Large intestine (tissue), 3 donors: ENCODE measurements around the gene ARFRP1. TPM values are rescaled to one million over a fixed set of nuclear protein-coding genes. Genes with fewer than 3 reads are reported as not detected.

Experiments used
- DNase-seq, 2 donors: peaks; one replicate each; pipeline versions ENCODE4 v3.0.0 to v3.0.0-alpha.2; 2013
- H3K27ac ChIP-seq: one replicate; pipeline ENCODE4 v1.5.1; 2013; ENCODE audit warnings: low read length
- H3K27me3 ChIP-seq: 2 replicates; pipeline ENCODE4 v1.6.1; 2013; ENCODE audit warnings: low read length; ENCODE audit not compliant: control insufficient read depth, insufficient read depth
- H3K36me3 ChIP-seq: 2 replicates; pipeline ENCODE4 v1.6.1; 2013; ENCODE audit warnings: low read length; ENCODE audit not compliant: control insufficient read depth, insufficient read depth
- H3K4me1 ChIP-seq: one replicate; pipeline ENCODE4 v1.6.1; 2013; ENCODE audit warnings: low read length; ENCODE audit not compliant: control insufficient read depth, insufficient read depth
- H3K4me3 ChIP-seq: one replicate; pipeline ENCODE4 v1.5.1; 2013; ENCODE audit warnings: low read length
- H3K9me3 ChIP-seq: one replicate; pipeline ENCODE4 v1.6.1; 2013; ENCODE audit warnings: mild to moderate bottlenecking, low read depth, low read length, moderate library complexity; ENCODE audit not compliant: control insufficient read depth
- WGBS: methylation state at CpG from one replicate; pipeline ENCODE4 v1.1.5; 2013; ENCODE audit warnings: low lambda C conversion rate; ENCODE audit not compliant: insufficient coverage; 5-methylcytosine and 5-hydroxymethylcytosine counted together
- polyA plus RNA-seq: library from polyadenylated mRNA; unstranded; fragments of 120-200 nt; gene quantifications from one replicate; pipeline ENCODE4 v1.2.1, GENCODE V29; 2013

The ARFRP1 gene
- polyA plus RNA-seq, 1 donor: 22.2 TPM

DNA sequence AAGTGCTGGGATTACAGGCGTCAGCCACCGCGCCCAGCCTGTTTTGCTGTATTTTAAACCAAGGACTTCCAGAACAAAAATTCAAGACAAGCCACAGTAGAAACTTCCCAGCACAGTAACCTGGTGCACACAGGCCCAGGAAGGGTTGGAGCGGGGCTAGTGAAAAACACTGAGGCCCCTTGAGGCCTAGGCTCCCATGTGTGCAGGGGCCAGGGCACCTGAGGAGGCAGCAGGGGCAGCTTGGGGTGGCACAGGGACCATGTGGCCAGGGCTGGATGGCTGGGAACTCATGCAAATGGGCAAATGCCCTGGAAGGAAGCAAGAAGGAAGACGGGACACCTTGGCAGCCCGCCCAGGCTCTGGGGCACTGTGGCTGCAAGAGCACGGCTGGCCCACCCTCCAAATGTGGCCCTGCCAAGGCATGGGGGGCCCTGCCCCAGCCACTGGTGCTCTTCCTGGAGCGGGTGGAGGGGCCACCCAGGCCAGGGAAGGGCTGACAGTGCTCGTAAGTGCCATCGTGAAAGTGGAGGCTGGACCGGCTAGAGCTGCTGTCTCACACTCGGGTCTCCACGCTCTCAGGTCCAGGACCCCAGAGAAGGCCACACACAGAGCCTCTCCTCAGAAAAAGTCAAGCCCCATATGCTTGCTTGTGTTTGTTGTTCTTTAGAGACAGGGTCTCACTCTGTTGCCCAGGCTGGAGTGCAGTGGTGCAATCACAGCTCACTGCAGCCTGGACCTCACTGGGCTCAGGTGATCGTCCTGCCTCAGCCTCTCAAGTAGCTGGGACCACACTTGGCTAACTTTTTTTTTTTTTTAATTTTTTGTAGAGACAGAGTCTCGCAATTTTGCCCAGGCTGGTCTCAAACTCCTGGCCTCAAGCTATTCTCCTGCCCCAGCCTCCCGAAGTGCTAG, 42.1 kb upstream of the ARFRP1 start:
- no peak for DNase-seq

DNA sequence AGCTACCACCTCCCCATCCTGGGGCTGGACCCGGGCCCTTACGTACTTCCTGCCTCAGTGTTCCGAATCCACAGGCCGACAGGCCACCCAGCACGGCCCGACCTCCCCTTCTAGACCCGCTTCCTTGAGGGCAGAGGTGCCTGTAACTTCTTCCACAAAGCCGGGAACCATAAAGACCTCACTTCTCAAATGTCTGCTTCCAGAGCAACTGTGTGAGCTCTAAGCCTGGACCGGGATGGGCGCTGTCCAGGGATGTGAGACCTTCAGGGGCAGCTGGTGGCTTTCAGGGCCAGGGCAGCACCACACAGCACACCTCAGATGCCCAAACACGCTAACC, 41.1 kb upstream of the ARFRP1 start:
- no peaks in the 10 kb centered on the region for H3K27me3 ChIP-seq
- no peaks in the 10 kb centered on the region for H3K36me3 ChIP-seq
- peaks cover 4% of the 10 kb centered on the region for H3K4me1 ChIP-seq
- WGBS: no CpG with 5 or more reads among the region's 11 CpGs
- H3K27ac ChIP-seq: no peak overlapping the region
- H3K4me3 ChIP-seq: no peak overlapping the region
- peaks cover 8% of the 10 kb centered on the region for H3K9me3 ChIP-seq
- DNase-seq: no peak

More for the DNA sequence above, 42.1 kb upstream of the ARFRP1 start:
- Histone ChIP-seq H3K4me3 (no peak overlapping the region), H3K27me3 (no peaks in the 10 kb centered on the region), H3K9me3 (peaks cover 8% of the 10 kb centered on the region), H3K4me1 (no peaks in the 10 kb centered on the region), H3K36me3 (no peaks in the 10 kb centered on the region), H3K27ac (no peak overlapping the region)
- WGBS: no CpG with 5 or more reads among the region's 16 CpGs

DNA sequence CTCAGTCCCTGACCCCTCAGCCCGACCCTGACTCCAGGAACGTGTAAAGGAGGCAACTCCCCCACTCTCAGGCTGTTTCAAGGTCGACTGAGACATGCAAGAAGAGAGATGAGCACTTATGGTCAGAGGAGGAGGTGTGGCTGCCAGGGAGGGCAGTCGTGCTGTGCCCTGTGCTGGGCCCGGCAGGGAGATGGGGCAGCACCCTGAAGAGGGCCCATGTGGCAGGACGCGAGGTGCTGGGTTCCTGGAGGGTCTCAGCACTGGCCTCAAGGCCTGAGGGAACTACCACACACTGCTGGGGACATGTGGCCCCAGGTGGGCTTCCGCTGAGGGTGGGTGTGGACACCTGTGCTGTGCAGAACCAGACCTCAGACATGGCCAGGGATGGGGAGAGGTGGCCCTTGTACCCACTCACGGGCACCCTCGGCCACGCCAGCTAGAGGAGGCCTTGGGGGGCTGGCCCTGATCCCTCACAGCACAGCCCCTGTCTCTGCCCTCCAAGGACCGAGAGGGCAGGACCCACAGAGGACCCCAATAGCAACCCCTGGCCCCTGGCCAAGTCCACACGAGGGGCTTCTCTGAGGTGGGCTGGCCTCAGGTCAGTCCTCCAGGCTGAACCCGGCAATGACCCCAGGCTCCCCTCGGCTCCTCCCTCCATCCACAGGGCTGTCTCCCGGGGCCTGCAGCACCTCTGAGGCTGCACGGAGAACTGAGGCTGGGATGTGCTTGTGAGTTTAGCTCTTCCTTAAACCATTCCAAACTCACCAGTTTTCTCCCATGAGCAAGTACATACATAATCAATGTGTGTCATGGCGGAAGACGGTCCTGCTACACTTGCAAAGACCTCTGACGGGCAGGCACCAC, 40.5 kb upstream of the ARFRP1 start:
- no peak overlapping the region for H3K4me3 ChIP-seq
- peaks cover 4% of the 10 kb centered on the region for H3K4me1 ChIP-seq
- no peak for DNase-seq
- no peaks in the 10 kb centered on the region for H3K27me3 ChIP-seq
- no peak overlapping the region for H3K27ac ChIP-seq
- WGBS: no CpG with 5 or more reads among the region's 20 CpGs
- H3K9me3 ChIP-seq: peaks cover 8% of the 10 kb centered on the region
- peaks cover 4% of the 10 kb centered on the region for H3K36me3 ChIP-seq

DNA sequence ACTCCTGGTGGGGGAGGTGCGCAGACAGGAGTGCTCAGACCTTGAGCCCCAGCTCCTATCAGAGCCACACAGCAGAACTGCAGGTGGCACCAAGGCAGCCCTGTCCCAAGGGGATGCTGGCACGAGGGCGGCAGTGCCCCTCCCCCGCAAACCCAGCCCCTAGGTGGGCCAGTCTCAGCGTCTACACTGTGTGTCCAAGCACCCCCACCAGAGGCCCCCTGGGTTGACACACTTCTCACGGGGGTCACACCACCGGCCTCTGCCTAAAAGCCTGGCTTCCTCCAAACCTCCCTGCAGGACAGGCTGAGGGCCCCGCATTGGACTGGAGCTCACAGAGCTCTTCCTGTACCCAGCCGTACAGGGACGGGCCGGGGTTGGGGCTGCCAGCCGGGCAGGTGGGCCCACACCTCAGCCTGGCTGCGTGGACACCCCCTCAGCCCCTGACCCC, 39.9 kb upstream of the ARFRP1 start:
- WGBS: 37% methylated on average over 2 of the region's 13 CpGs
- peaks cover 4% of the 10 kb centered on the region for H3K4me1 ChIP-seq
- H3K4me3 ChIP-seq: no peak overlapping the region
- H3K9me3 ChIP-seq: peaks cover 6% of the 10 kb centered on the region
- no peak overlapping the region for H3K27ac ChIP-seq
- peaks cover 9% of the 10 kb centered on the region for H3K36me3 ChIP-seq
- no peak for DNase-seq
- H3K27me3 ChIP-seq: no peaks in the 10 kb centered on the region

DNA sequence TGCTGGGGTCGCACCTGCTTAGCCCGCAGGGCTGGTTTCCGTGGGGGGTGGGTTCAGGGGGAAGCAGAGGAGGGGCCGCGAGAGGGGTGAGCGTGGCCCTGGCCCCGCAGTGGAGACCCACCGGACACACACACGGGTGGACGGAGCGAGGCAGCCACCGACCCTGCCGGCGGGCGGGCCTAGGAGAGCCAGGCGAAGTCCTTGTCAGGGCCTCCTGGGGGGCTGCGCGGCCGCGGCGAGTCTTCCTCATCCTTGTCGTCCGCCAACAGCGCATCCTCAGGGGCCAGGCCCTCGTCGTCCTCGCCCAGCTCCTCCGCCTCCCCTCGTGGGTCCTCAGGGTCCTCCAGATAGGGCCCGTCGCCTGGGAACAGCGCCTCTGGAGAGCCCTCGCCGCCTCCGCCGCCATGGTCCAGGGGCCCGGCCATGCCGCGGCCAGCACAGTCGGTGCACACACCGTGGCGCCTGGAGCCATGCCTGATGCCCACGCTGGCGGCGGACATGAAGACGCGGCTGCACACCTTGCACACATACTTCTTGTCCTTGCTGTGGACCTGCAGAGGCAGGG, 39.1 kb upstream of the ARFRP1 start:
- Histone ChIP-seq H3K4me1 (peaks cover 5% of the 10 kb centered on the region), H3K27ac (no peak overlapping the region), H3K36me3 (peaks cover 17% of the 10 kb centered on the region), H3K9me3 (peaks cover 4% of the 10 kb centered on the region), H3K27me3 (no peaks in the 10 kb centered on the region), H3K4me3 (no peak overlapping the region)
- no CpG with 5 or more reads among the region's 47 CpGs for WGBS
- DNase-seq: no peak

DNA sequence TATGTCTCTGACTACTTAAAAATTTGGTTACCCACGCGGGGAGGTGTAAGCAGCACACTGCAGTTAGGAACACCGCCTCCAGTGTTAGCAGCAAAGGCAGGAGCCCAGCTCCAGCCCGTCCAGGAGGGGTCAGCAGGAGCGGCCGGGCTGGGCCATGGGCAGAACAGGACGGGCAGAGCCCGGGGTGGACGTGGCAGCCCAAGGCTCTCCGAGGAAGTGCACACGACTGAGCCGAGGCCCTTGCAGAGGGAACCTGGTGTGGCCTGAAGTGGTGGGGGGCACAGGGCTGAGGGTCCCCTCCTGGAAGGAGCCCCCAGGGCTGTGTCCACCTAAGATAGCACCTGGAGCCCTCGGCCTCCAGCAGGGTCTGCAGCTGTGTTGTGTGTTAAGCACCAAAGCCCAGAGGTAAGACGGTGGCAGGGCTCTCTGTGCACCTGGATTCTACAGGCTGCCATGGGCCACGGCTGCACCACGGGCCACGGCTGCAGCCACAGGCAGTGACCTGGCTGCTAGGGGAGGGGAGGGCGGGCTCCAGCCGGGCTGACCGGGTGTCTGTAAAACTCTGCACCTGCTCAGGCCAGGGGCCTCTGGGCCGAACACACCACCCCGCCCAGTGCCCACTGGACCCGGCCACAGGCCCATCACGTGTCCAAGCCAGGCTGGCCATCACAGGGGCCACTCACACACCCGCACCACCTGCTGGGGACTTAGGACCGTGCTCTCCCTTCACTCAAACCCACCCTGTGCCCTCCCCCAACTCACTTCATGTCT, 38.4 kb upstream of the ARFRP1 start:
- WGBS: no CpG with 5 or more reads among the region's 26 CpGs
- Histone ChIP-seq H3K36me3 (peaks cover 23% of the 10 kb centered on the region), H3K27ac (no peak overlapping the region), H3K4me3 (no peak overlapping the region), H3K4me1 (peaks cover 12% of the 10 kb centered on the region), H3K27me3 (no peaks in the 10 kb centered on the region), H3K9me3 (peaks cover 1% of the 10 kb centered on the region)
- no peak for DNase-seq

DNA sequence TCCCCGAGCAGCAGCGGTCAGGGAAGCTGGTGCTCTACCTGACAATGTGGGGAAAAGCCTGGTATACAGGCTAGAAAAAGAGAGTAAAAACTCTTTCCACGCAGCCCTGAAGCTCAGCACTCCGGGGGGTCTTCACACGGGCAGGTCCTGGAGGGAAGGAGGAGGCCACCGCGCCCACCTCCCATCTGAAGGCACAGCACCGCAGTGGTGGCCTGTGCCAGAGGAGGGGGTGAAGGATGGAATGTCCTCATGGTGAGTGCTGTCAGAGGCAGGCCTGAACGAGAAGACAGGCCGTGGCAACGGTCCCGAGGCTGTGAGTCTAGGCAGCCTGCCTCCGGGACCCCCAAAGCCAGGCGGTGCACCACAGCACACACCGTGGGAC, 37.6 kb upstream of the ARFRP1 start:
- Histone ChIP-seq H3K27ac (no peak overlapping the region), H3K4me1 (peaks cover 15% of the 10 kb centered on the region), H3K36me3 (peaks cover 23% of the 10 kb centered on the region), H3K9me3 (no peaks in the 10 kb centered on the region), H3K27me3 (no peaks in the 10 kb centered on the region), H3K4me3 (no peak overlapping the region)
- no CpG with 5 or more reads among the region's 15 CpGs for WGBS
- DNase-seq: no peak

DNA sequence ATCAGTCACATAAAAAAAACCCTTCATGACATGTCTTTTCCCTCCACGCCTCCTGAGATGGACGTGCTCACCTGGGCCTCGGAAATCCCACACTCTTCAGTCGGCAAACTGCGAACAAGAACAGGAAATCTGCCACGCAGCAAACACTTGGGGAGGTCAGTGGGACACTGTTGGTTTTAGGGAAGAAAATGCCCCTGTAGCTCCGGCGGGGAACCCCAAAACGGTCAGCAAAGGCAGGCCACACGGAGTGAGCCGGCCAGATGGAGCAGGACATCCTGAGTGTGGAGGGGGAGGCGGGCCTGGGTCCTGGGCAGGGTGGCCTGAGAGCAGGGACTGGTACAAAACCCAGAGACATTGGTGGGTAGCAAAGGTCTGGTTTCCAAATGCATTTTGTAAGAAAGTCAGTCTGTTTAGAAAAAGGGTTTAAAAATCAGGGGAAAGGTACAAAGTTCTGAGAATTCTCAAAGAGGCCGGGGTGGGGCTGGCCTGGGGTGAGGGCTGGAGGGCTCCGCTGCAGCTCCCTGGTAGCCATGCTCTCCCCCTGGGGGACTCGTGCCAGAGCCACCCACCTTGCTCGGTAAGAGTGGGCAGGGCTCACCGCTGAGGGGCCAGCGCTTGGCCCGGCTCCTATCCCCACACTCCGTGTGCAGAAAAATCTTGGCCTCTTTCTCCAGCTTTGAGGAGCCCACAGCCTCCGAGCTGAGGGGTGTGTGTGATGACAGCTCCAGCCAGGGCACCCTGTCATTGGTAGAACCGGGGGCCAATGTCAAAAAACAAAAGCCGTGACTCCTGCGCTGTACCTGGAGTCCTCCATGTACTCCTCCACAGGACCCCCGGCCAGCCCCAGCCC, 37.0 kb upstream of the ARFRP1 start:
- WGBS: no CpG with 5 or more reads among the region's 25 CpGs
- no peak overlapping the region for H3K27ac ChIP-seq

DNA sequence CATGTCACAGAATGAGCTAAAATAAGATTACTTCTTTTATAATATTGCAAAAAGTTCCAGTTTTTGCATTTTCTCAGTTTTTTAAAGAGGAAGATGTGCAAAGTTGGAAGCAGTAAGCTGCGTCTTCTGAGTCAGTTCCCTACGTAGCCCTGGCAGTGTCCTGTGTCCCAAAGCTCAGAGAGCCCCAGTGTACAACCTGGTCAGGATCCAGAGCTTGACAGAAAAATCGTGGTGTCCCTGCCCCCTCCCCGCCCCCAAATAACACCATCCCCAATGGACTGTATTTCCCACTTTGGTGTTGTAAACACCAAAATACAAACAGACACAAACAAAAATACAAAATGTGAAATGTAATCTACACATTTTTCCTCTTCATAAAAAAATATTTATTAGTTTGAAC, 36.4 kb upstream of the ARFRP1 start:
- H3K4me1 ChIP-seq: peaks cover 15% of the 10 kb centered on the region
- no peaks in the 10 kb centered on the region for H3K9me3 ChIP-seq
- no peak overlapping the region for H3K4me3 ChIP-seq
- WGBS: no CpG with 5 or more reads among the region's 4 CpGs
- no peak for DNase-seq
- H3K27me3 ChIP-seq: no peaks in the 10 kb centered on the region
- peaks cover 23% of the 10 kb centered on the region for H3K36me3 ChIP-seq
- H3K27ac ChIP-seq: no peak overlapping the region

More for the DNA sequence above, 37.0 kb upstream of the ARFRP1 start:
- DNase-seq: no peak
- Histone ChIP-seq H3K36me3 (peaks cover 23% of the 10 kb centered on the region), H3K4me1 (peaks cover 15% of the 10 kb centered on the region), H3K27me3 (no peaks in the 10 kb centered on the region), H3K9me3 (no peaks in the 10 kb centered on the region), H3K4me3 (no peak overlapping the region)
